GM12878 (cell line): ENCODE data around the gene NKD1. TPM values are rescaled to one million over a fixed set of nuclear protein-coding genes. Genes with fewer than 3 reads are reported as not detected.

Source experiments
- ATAC-seq: fragments of 200-7000 bp; cut with Tn5 transposase; 3 replicates; pipeline ENCODE4 v1.9.1; 2020; ENCODE audit warnings: mild to moderate bottlenecking, moderate library complexity
- BruUV-seq: library from RNA; stranded (reverse); fragments of 400-500 nt; replicated peaks from 2 replicates; lab custom pipeline; 2021; lab: Mats Ljungman, UMichigan
- CTCF ChIA-PET: fragments of 300-600 bp; sonication (Branson Sonifier 250); formaldehyde crosslinking; extraction: SDS; loops from one replicate; lab custom pipeline; 2021; ENCODE audit warnings: inconsistent platforms; lab: Yijun Ruan, JAX
- POLR2A ChIA-PET: fragments of 350-600 bp; formaldehyde crosslinking; extraction: SDS; loops from one replicate; lab custom pipeline; 2021; ENCODE audit warnings: inconsistent platforms; lab: Charles Lee
- RAD21 ChIA-PET: fragments of 300-600 bp; sonication (Branson Sonifier 250); formaldehyde crosslinking; loops from one replicate; lab custom pipeline; 2023; ENCODE audit warnings: antibody characterized with exemption; ENCODE audit not compliant: unreplicated experiment; lab: Charles Lee
- SMC1A ChIA-PET: fragments of 300-600 bp; sonication (Branson Sonifier 250); formaldehyde crosslinking; loops from one replicate; lab custom pipeline; 2023; ENCODE audit not compliant: unreplicated experiment, uncharacterized antibody; lab: Charles Lee
- DNase-seq: peaks from one replicate; pipeline ENCODE4 v3.0.0-alpha.2; 2011; ENCODE audit warnings: low read depth, low spot score
- FAIRE-seq: peaks from 3 replicates; lab custom pipeline; 2011; peaks lifted over from hg19 to GRCh38; lab: Jason Lieb, UNC
- H2AFZ ChIP-seq: 2 replicates; pipeline ENCODE4 v1.6.0; 2011; ENCODE audit warnings: low read depth, low read length, control low read depth; ENCODE audit not compliant: control insufficient read depth
- H3K27ac ChIP-seq: 2 replicates; pipeline ENCODE4 v1.5.1; 2011; ENCODE audit warnings: control low read depth; ENCODE audit not compliant: control insufficient read depth, insufficient read depth
- H3K27me3 ChIP-seq, 2 experiments: replicated peaks in 1 of 2; 2 replicates each; pipeline versions ENCODE4 v1.6.0 to v1.6.1; 2011; ENCODE audit warnings: low read length in 1 of 2; ENCODE audit not compliant: control insufficient read depth in 2 of 2, insufficient read depth in 2 of 2
- H3K36me3 ChIP-seq, 2 experiments: 2 replicates each; pipeline ENCODE4 v1.5.1; 2011; ENCODE audit warnings: low read length in 1 of 2; ENCODE audit not compliant: control insufficient read depth in 2 of 2, insufficient read depth in 2 of 2
- H3K4me1 ChIP-seq: 2 replicates; pipeline ENCODE4 v1.6.1; 2011; ENCODE audit warnings: mild to moderate bottlenecking, low read length, moderate library complexity, mixed read lengths; ENCODE audit not compliant: control insufficient read depth, insufficient read depth
- H3K4me2 ChIP-seq: 2 replicates; pipeline ENCODE4 v1.6.0; 2011; ENCODE audit warnings: control low read depth; ENCODE audit not compliant: control insufficient read depth, insufficient read depth
- H3K4me3 ChIP-seq: fragments of 200-600 bp; sonication (generic); 2 replicates; pipeline ENCODE4 v1.5.1; 2016
- H3K79me2 ChIP-seq: 2 replicates; pipeline ENCODE4 v1.6.0; 2011; ENCODE audit warnings: low read length; ENCODE audit not compliant: control insufficient read depth, insufficient read depth
- H3K9ac ChIP-seq: 2 replicates; pipeline ENCODE4 v1.8.0; 2011; ENCODE audit warnings: low read length, control low read depth, mixed read lengths; ENCODE audit not compliant: control insufficient read depth, insufficient read depth
- H3K9me3 ChIP-seq: replicated peaks from 3 replicates; pipeline ENCODE4 v1.5.1; 2011; ENCODE audit warnings: mild to moderate bottlenecking, low read length; ENCODE audit not compliant: control insufficient read depth, insufficient read depth
- H4K20me1 ChIP-seq: 2 replicates; pipeline ENCODE4 v1.6.0; 2011; ENCODE audit not compliant: control insufficient read depth, insufficient read depth
- BCL11A ChIP-seq: IDR thresholded peaks from 2 replicates; pipeline ENCODE4 v1.6.1; 2011; ENCODE audit warnings: low read depth, low read length
- FOXM1 ChIP-seq: IDR thresholded peaks from 2 replicates; pipeline ENCODE4 v1.6.1; 2012; ENCODE audit warnings: low read depth, mild to moderate bottlenecking, inconsistent platforms, low read length, moderate library complexity
- JUND ChIP-seq: IDR thresholded peaks from 2 replicates; pipeline ENCODE4 v1.6.1; 2012; ENCODE audit warnings: low read depth, mild to moderate bottlenecking, low read length, improper control_type of control experiment, moderate library complexity
- NFYA ChIP-seq: IDR thresholded peaks from 2 replicates; pipeline ENCODE4 v1.6.1; 2011; ENCODE audit warnings: low read depth, mild to moderate bottlenecking, low read length, improper control_type of control experiment, borderline replicate concordance
- NR2C1 ChIP-seq: fragments of 450-650 bp; IDR thresholded peaks from 2 replicates; pipeline ENCODE4 v1.6.1; 2017; ENCODE audit warnings: antibody characterized with exemption, mild to moderate bottlenecking, moderate library complexity
- RELB ChIP-seq: fragments of 450-650 bp; IDR thresholded peaks from 2 replicates; pipeline ENCODE4 v1.6.1; 2017; ENCODE audit warnings: low read depth, mild to moderate bottlenecking, moderate library complexity
- TCF12 ChIP-seq: IDR thresholded peaks from 2 replicates; pipeline ENCODE4 v1.6.1; 2011; ENCODE audit warnings: low read depth, mild to moderate bottlenecking, low read length
- YBX1 ChIP-seq: fragments of 450-650 bp; IDR thresholded peaks from 2 replicates; pipeline ENCODE4 v1.6.1; 2016; ENCODE audit warnings: antibody characterized with exemption
- WGBS: methylation state at CpG from one replicate; pipeline ENCODE4 v1.1.6; 2016; ENCODE audit warnings: low lambda C conversion rate; ENCODE audit not compliant: insufficient replicate concordance, insufficient coverage; ENCODE audit errors: missing lambda C conversion rate; 5-methylcytosine and 5-hydroxymethylcytosine counted together
- in situ Hi-C: fragments of 300-500 bp; cut with MboI; formaldehyde crosslinking; loops from 9 replicates; pipeline ENCODE4 v1.14.3; 2018; ENCODE audit warnings: mixed read lengths
- intact Hi-C: fragments of 100-400 bp; cut with micrococcal nuclease; formaldehyde crosslinking; loops from one replicate; pipeline ENCODE4 v1.14.2; 2022; ENCODE audit not compliant: unreplicated experiment
- polyA plus RNA-seq, 11 experiments: library from polyadenylated mRNA; depleted of rRNA in 4 of 11; unstranded in 6 of 11; stranded (reverse) in 5 of 11; fragments of >200 nt; fragmentation: Nextera tagmentation in 4 of 11; fragmentation: Illumina TruSeq in 1 of 11; extraction: Ambion mirVana in 4 of 11; extraction: Trizol in 1 of 11; gene quantifications; 1 replicate in 1 of 11; 2 replicates in 10 of 11; pipeline versions ENCODE4 v1.2.1 to v1.2.3, GENCODE V29; 2011 to 2016; ENCODE audit warnings: inconsistent platforms in 2 of 11, missing spikeins in 2 of 11, low read depth in 1 of 11
- total RNA-seq, 4 experiments: library from RNA; depleted of rRNA in 3 of 4; stranded (reverse); fragments of >200 nt in 3 of 4; fragmentation: Illumina TruSeq in 1 of 4; extraction: Trizol in 1 of 4; gene quantifications; 2 replicates each; pipeline versions ENCODE4 v1.2.1 to v1.2.3, GENCODE V29; 2013 to 2021

Gene NKD1
- total and polyA plus RNA-seq, 10 of the 15 experiments (the other 5 are each of a cell fraction or from before 2014, with no cell fraction given), result under 0.01 to 0.49 (median 0.04) TPM; not detected in 2

GRCh38 chr16:50501251-50501650 lies 46.9 kb upstream of the NKD1 start:
- intact Hi-C loops, result loop anchor here (10.0 kb wide), 1 partner anchor 126 kb away; no protein-coding TSS in a partner anchor
- no peaks in the 10 kb centered on the region for H3K79me2 ChIP-seq
- H3K4me1 ChIP-seq, result no peaks in the 10 kb centered on the region
- ChIA-PET POLR2A (no interaction called here), CTCF (interaction anchor here (1.5 kb wide), 1 partner anchor 9 kb away, joined by 3 read pairs; no protein-coding TSS in a partner anchor), SMC1A (interaction anchor here (1.0 kb wide), 1 partner anchor 305 kb away, joined by 3 read pairs; no protein-coding TSS in a partner anchor), RAD21 (no interaction called here)
- H2AFZ ChIP-seq, result no peak overlapping the region
- H3K9me3 ChIP-seq, result no peaks in the 10 kb centered on the region; the same call in 2 of the 3 replicates
- in situ Hi-C loops, result no loop called here
- no peaks in the 10 kb centered on the region; a peak in 1 of 4 replicates for H3K27me3 ChIP-seq
- WGBS, result 11% methylated on average over 2 of the region's 2 CpGs
- H3K27ac ChIP-seq, result no peak overlapping the region
- no peaks in the 10 kb centered on the region for H4K20me1 ChIP-seq
- no peak overlapping the region for H3K9ac ChIP-seq
- no peak for FAIRE-seq
- H3K36me3 ChIP-seq, result no peaks in the 10 kb centered on the region
- no peak overlapping the region for H3K4me2 ChIP-seq
- DNase-seq, result no peak
- no TSS peak for BruUV-seq
- TF ChIP-seq YBX1 (no peak), JUND (no peak), TCF12 (no peak), NFYA (no peak), RELB (no peak), FOXM1 (no peak), BCL11A (no peak), NR2C1 (no peak)
- ATAC-seq, result no peak
- H3K4me3 ChIP-seq, result no peak overlapping the region
